Measurements from ENCODE around the gene BBX. TPM values are rescaled to one million over a fixed set of nuclear protein-coding genes. Genes with fewer than 3 reads are reported as not detected.

The BBX gene
- total RNA-seq, 1 donor from 2014 or later: 54.1 TPM

- no peak for DNase-seq (ENCODE audit: low spot score, unreplicated experiment)
- Mint-ChIP-seq H3K4me3 (ENCODE audit: low read depth) (no peak overlapping the region), H3K27me3 (no peaks in the 10 kb centered on the region), H3K9me3 (ENCODE audit: low read depth) (no peaks in the 10 kb centered on the region), H3K27ac (no peak overlapping the region), H3K36me3 (ENCODE audit: insufficient read depth) (peaks cover 13% of the 10 kb centered on the region), H3K4me1 (ENCODE audit: low read depth) (peaks cover 35% of the 10 kb centered on the region)
- no peak for TF ChIP-seq CTCF (IDR thresholded peaks at IDR 0.05; ENCODE audit: unreplicated experiment)
These were observed 231.2 kb downstream of the BBX start for GRCh38 chr3:107753976-107754375.

- H3K4me1 Mint-ChIP-seq (ENCODE audit: low read depth): peaks cover 30% of the 10 kb centered on the region
- no peak overlapping the region for H3K27ac Mint-ChIP-seq
- no peak for DNase-seq (ENCODE audit: low spot score, unreplicated experiment)
- no peak for TF ChIP-seq CTCF (IDR thresholded peaks at IDR 0.05; ENCODE audit: unreplicated experiment)
- H3K4me3 Mint-ChIP-seq (ENCODE audit: low read depth): no peak overlapping the region
- peaks cover 12% of the 10 kb centered on the region for H3K36me3 Mint-ChIP-seq (ENCODE audit: insufficient read depth)
- H3K27me3 Mint-ChIP-seq: no peaks in the 10 kb centered on the region
- H3K9me3 Mint-ChIP-seq (ENCODE audit: low read depth): no peaks in the 10 kb centered on the region
These were observed 233.9 kb downstream of the BBX start for GRCh38 chr3:107756649-107757048.

GRCh38 chr3:107757140-107757539 lies 234.4 kb downstream of the BBX start:
- Mint-ChIP-seq H3K36me3 (ENCODE audit: insufficient read depth) (peaks cover 12% of the 10 kb centered on the region), H3K4me1 (ENCODE audit: low read depth) (peaks cover 29% of the 10 kb centered on the region), H3K9me3 (ENCODE audit: low read depth) (no peaks in the 10 kb centered on the region), H3K27ac (no peak overlapping the region), H3K4me3 (ENCODE audit: low read depth) (no peak overlapping the region), H3K27me3 (no peaks in the 10 kb centered on the region)
- no peak for TF ChIP-seq CTCF (IDR thresholded peaks at IDR 0.05; ENCODE audit: unreplicated experiment)
- DNase-seq (ENCODE audit: low spot score, unreplicated experiment): no peak

DNA sequence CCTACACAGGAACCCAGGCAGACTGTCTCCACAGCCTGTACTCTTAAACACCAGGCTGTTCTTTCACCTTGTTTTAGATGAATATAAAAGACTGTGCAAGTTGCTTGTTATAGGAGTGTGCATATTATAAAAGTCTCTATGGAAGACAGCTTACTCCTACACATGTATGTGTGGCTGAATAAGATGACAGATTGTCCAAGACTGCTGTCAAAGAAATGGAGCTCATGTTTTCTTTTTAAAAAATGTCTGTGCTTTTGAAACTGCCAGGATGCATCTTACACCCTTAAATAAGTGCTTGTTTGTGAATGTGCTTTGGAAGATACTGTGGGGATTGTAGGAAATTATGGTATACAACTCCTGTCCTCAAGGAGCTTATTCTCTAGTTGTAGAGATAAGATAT lies 237.4 kb downstream of the BBX start:
- Mint-ChIP-seq H3K27me3 (no peaks in the 10 kb centered on the region), H3K4me3 (ENCODE audit: low read depth) (no peak overlapping the region), H3K9me3 (ENCODE audit: low read depth) (no peaks in the 10 kb centered on the region), H3K36me3 (ENCODE audit: insufficient read depth) (peaks cover 14% of the 10 kb centered on the region), H3K27ac (no peak overlapping the region), H3K4me1 (ENCODE audit: low read depth) (peaks cover 8% of the 10 kb centered on the region)
- DNase-seq (ENCODE audit: low spot score, unreplicated experiment): no peak
- no peak for TF ChIP-seq CTCF (IDR thresholded peaks at IDR 0.05; ENCODE audit: unreplicated experiment)

DNA sequence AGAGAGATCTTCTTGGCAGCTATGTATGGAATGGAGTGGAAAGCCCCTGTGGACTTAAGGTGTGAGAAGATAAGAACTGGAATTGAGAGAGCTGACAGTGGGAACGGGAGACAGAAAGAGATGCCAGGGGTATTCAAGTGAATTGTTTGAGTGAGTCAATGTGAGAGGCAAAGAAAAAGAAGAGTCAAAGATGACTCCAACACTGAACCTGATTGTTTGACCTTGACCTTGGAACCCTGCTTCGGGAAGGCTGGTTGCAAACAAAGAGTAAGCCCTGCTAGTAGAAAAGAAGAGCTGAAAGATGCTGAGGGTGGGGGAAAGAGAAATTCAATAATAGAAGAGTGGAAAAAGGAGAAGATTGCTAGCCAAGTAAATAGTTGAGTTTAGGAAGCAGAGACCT lies 238.6 kb downstream of the BBX start:
- no peak for TF ChIP-seq CTCF (IDR thresholded peaks at IDR 0.05; ENCODE audit: unreplicated experiment)
- Mint-ChIP-seq H3K9me3 (ENCODE audit: low read depth) (no peaks in the 10 kb centered on the region), H3K4me3 (ENCODE audit: low read depth) (no peak overlapping the region), H3K4me1 (ENCODE audit: low read depth) (peaks cover 2% of the 10 kb centered on the region), H3K27ac (no peak overlapping the region), H3K36me3 (ENCODE audit: insufficient read depth) (peaks cover 16% of the 10 kb centered on the region), H3K27me3 (no peaks in the 10 kb centered on the region)
- DNase-seq (ENCODE audit: low spot score, unreplicated experiment): no peak
